Stimulated activated memory B cell treated with anti-CD40 and anti-IgM and Interleukin-4, amounts not matched to agents 10 μg/mL and 1 μg/mL and 100 μg/mL, for 72 hours (primary cell): ENCODE results near the gene PEAK1.

Experiments
- ATAC-seq: fragments of 150-1000 bp; cut with Tn5 transposase; 2 replicates; pipeline ENCODE4 v1.10.0; 2021
- H3K27ac Mint-ChIP-seq: one replicate; pipeline ENCODE4 v1.8.0; 2022; ENCODE audit warnings: mild to moderate bottlenecking, mixed read lengths
- H3K27me3 Mint-ChIP-seq: one replicate; pipeline ENCODE4 v1.8.0; 2022; ENCODE audit warnings: mixed read lengths
- H3K36me3 Mint-ChIP-seq: one replicate; pipeline ENCODE4 v1.8.0; 2022; ENCODE audit warnings: mixed read lengths
- H3K4me1 Mint-ChIP-seq: one replicate; pipeline ENCODE4 v1.8.0; 2022; ENCODE audit warnings: mixed read lengths
- H3K4me3 Mint-ChIP-seq: one replicate; pipeline ENCODE4 v1.8.0; 2022; ENCODE audit warnings: mild to moderate bottlenecking, moderate library complexity, mixed read lengths
- H3K9me3 Mint-ChIP-seq: one replicate; pipeline ENCODE4 v1.8.0; 2022; ENCODE audit warnings: mixed read lengths

The PEAK1 gene

GRCh38 chr15:77436822-77437221, 16.9 kb upstream of the PEAK1 start:
- H3K4me1 Mint-ChIP-seq, result peaks cover 46% of the 10 kb centered on the region
- no peaks in the 10 kb centered on the region for H3K36me3 Mint-ChIP-seq
- H3K4me3 Mint-ChIP-seq, result no peak overlapping the region
- H3K9me3 Mint-ChIP-seq, result no peaks in the 10 kb centered on the region
- no peaks in the 10 kb centered on the region for H3K27me3 Mint-ChIP-seq
- H3K27ac Mint-ChIP-seq, result peak overlapping the region; percentile 1
- peak; percentile 63 for ATAC-seq

DNA sequence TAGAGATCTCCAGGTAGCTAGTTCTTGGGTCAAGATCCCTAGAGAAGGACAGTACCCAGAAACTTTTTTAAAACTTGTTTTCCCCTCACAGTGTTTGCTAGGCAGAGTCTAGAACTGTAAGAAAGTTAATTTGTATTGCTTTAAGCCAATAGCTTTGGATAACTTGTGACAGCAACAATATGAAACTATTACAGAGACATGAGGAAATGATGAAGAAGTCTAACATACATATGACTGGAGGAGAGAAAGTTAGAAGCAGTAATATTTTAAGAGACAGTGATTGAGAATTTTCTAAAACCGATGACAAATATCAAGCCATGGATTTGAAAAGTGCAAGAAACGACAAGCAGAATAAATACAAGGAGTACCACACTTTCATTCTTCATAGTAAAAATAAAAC, 10.7 kb upstream of the PEAK1 start:
- no peak for ATAC-seq
- H3K27ac Mint-ChIP-seq, result peak overlapping the region; percentile 42
- no peaks in the 10 kb centered on the region for H3K27me3 Mint-ChIP-seq
- H3K9me3 Mint-ChIP-seq, result no peaks in the 10 kb centered on the region
- H3K4me3 Mint-ChIP-seq, result no peak overlapping the region
- H3K36me3 Mint-ChIP-seq, result peaks cover 10% of the 10 kb centered on the region
- peaks cover 55% of the 10 kb centered on the region for H3K4me1 Mint-ChIP-seq

- ATAC-seq, result no peak
- Mint-ChIP-seq H3K4me3 (no peak overlapping the region), H3K9me3 (no peaks in the 10 kb centered on the region), H3K36me3 (peaks cover 14% of the 10 kb centered on the region), H3K27ac (peak overlapping the region; percentile 42), H3K27me3 (no peaks in the 10 kb centered on the region), H3K4me1 (peaks cover 56% of the 10 kb centered on the region)
Measured at GRCh38 chr15:77430213-77430612, 10.3 kb upstream of the PEAK1 start.

- ATAC-seq, result peak; percentile 75
- Mint-ChIP-seq H3K4me1 (peaks cover 71% of the 10 kb centered on the region), H3K27me3 (no peaks in the 10 kb centered on the region), H3K27ac (peak overlapping the region; percentile 42), H3K4me3 (no peak overlapping the region), H3K36me3 (peaks cover 26% of the 10 kb centered on the region), H3K9me3 (no peaks in the 10 kb centered on the region)
Measured at GRCh38 chr15:77426871-77427270, 7.0 kb upstream of the PEAK1 start.

DNA sequence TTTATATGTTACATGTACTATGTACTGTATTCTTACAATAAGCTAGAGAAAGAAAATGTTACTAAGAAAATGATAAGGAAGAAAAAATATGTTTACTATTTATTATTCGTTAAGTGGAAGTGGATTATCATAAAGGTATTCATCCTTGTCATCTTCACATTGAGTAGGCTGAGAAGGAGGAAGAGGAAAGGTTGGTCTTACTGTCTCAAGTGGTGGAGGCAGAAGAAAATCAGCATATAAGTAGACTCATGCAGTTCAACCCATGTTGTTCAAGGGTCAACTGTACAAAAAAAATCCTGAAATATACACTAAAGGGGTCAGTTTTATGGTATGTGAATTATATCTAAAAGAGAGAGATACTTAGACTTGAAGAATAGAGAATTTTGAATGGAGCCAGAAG, 6.5 kb upstream of the PEAK1 start:
- H3K4me1 Mint-ChIP-seq, result peaks cover 71% of the 10 kb centered on the region
- no peak for ATAC-seq
- H3K27me3 Mint-ChIP-seq, result no peaks in the 10 kb centered on the region
- no peak overlapping the region for H3K4me3 Mint-ChIP-seq
- peak overlapping the region; percentile 42 for H3K27ac Mint-ChIP-seq
- no peaks in the 10 kb centered on the region for H3K9me3 Mint-ChIP-seq
- peaks cover 26% of the 10 kb centered on the region for H3K36me3 Mint-ChIP-seq

DNA sequence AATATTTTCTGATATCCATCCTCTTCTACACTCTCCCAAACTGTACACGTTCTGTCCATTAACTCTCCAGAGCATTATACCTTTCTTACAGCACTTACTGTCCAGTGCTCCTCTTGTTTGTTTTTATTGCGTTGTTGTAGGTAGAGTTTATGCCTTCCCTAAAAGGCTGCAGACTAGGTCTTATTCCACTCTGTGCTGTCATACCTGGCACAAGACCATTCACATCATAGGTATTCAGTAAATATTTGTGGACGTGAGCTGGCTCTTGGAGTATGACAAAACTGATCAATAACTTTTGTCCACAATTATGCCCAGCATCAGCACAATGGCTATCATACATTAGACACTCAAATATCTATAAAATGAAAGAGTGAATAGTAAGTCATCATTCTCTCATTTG, 5.2 kb upstream of the PEAK1 start:
- Mint-ChIP-seq H3K27ac (peak overlapping the region; percentile 38), H3K4me3 (no peak overlapping the region), H3K4me1 (peaks cover 62% of the 10 kb centered on the region), H3K9me3 (no peaks in the 10 kb centered on the region), H3K27me3 (no peaks in the 10 kb centered on the region), H3K36me3 (peaks cover 17% of the 10 kb centered on the region)
- no peak for ATAC-seq

- Mint-ChIP-seq H3K9me3 (no peaks in the 10 kb centered on the region), H3K27ac (peak overlapping the region; percentile 99), H3K36me3 (peaks cover 16% of the 10 kb centered on the region), H3K4me3 (peak overlapping the region; percentile 98), H3K4me1 (peaks cover 49% of the 10 kb centered on the region), H3K27me3 (no peaks in the 10 kb centered on the region)
- ATAC-seq, result no peak
Measured at GRCh38 chr15:77421370-77421700, 1.4 kb upstream of the PEAK1 start.

GRCh38 chr15:77420610-77421369, 886 bp upstream of the PEAK1 start, which contains the start of gene HMG20A:
Gene HMG20A (plus strand): TSS chr15:77420888. CDS start chr15:77458408, 37,520 bp downstream.
- Mint-ChIP-seq H3K4me1 (peaks cover 43% of the 10 kb centered on the region), H3K9me3 (no peaks in the 10 kb centered on the region), H3K36me3 (peaks cover 16% of the 10 kb centered on the region), H3K27me3 (no peaks in the 10 kb centered on the region), H3K27ac (peak within 1 kb of the TSS; percentile 99), H3K4me3 (peak within 1 kb of the TSS; percentile 98)
- peak; percentile 69 for ATAC-seq

GRCh38 chr15:77418966-77419835, 703 bp downstream of the PEAK1 start:
- no peak for ATAC-seq
- Mint-ChIP-seq H3K27me3 (no peaks in the 10 kb centered on the region), H3K27ac (peak overlapping the region; percentile 99), H3K36me3 (peaks cover 6% of the 10 kb centered on the region), H3K9me3 (no peaks in the 10 kb centered on the region), H3K4me1 (peaks cover 29% of the 10 kb centered on the region), H3K4me3 (peak overlapping the region; percentile 99)

GRCh38 chr15:77418391-77418965, 1.4 kb downstream of the PEAK1 start:
- Mint-ChIP-seq H3K4me3 (peak overlapping the region; percentile 99), H3K27me3 (no peaks in the 10 kb centered on the region), H3K36me3 (peaks cover under 1% of the 10 kb centered on the region), H3K27ac (peak overlapping the region; percentile 99), H3K4me1 (peaks cover 26% of the 10 kb centered on the region), H3K9me3 (no peaks in the 10 kb centered on the region)
- ATAC-seq, result no peak

DNA sequence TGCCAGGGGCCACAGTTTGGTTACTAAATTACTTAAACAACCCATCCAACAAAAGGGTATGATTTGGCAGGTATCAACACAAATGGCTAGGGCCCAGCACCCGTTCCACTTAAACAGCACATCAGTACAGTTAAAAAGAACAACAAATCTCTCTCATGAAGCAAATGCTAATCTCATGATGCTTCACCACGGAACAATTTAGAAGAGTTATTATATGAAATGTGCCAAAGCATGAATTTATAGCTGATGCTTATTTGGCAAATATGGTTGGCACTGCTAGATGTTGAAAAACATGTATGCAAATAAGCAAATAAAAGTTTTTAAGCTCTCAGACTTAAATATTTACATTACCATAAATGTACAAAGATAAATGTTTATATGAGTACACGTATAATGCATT, 2.3 kb downstream of the PEAK1 start:
- H3K27ac Mint-ChIP-seq, result no peak overlapping the region
- H3K4me3 Mint-ChIP-seq, result no peak overlapping the region
- H3K4me1 Mint-ChIP-seq, result peaks cover 21% of the 10 kb centered on the region
- H3K36me3 Mint-ChIP-seq, result no peaks in the 10 kb centered on the region
- H3K27me3 Mint-ChIP-seq, result no peaks in the 10 kb centered on the region
- no peak for ATAC-seq
- no peaks in the 10 kb centered on the region for H3K9me3 Mint-ChIP-seq

GRCh38 chr15:77416954-77417353, 3.0 kb downstream of the PEAK1 start:
- Mint-ChIP-seq H3K4me1 (peaks cover 26% of the 10 kb centered on the region), H3K27me3 (no peaks in the 10 kb centered on the region), H3K4me3 (no peak overlapping the region), H3K36me3 (no peaks in the 10 kb centered on the region), H3K27ac (no peak overlapping the region), H3K9me3 (no peaks in the 10 kb centered on the region)
- no peak for ATAC-seq

- ATAC-seq, result no peak
- Mint-ChIP-seq H3K4me1 (peaks cover 28% of the 10 kb centered on the region), H3K36me3 (no peaks in the 10 kb centered on the region), H3K9me3 (no peaks in the 10 kb centered on the region), H3K27ac (no peak overlapping the region), H3K27me3 (no peaks in the 10 kb centered on the region), H3K4me3 (no peak overlapping the region)
Measured at GRCh38 chr15:77416148-77416455, 3.8 kb downstream of the PEAK1 start.

- ATAC-seq, result no peak
- Mint-ChIP-seq H3K36me3 (no peaks in the 10 kb centered on the region), H3K9me3 (no peaks in the 10 kb centered on the region), H3K4me1 (peaks cover 30% of the 10 kb centered on the region), H3K27me3 (no peaks in the 10 kb centered on the region), H3K27ac (no peak overlapping the region), H3K4me3 (no peak overlapping the region)
Measured at GRCh38 chr15:77415450-77416147, 4.3 kb downstream of the PEAK1 start.

GRCh38 chr15:77414789-77415442, 5.0 kb downstream of the PEAK1 start:
- Mint-ChIP-seq H3K4me3 (no peak overlapping the region), H3K4me1 (peaks cover 37% of the 10 kb centered on the region), H3K27ac (no peak overlapping the region), H3K27me3 (no peaks in the 10 kb centered on the region), H3K9me3 (no peaks in the 10 kb centered on the region), H3K36me3 (no peaks in the 10 kb centered on the region)
- no peak for ATAC-seq
